Endothelial cell of umbilical vein (primary cell): Measurements from ENCODE around the gene PRUNE2.

Experiments used
- EZH2 ChIP-seq: IDR thresholded peaks from 2 replicates; pipeline ENCODE4 v1.6.1; 2012; ENCODE audit warnings: borderline replicate concordance, low read depth, mild to moderate bottlenecking, moderate library complexity, low read length, inconsistent platforms; ENCODE audit not compliant: severe bottlenecking
- POLR2A ChIP-seq: IDR thresholded peaks from 2 replicates; pipeline ENCODE4 v1.6.1; 2012; ENCODE audit warnings: low read depth, mild to moderate bottlenecking, control low read depth, low read length
- TF ChIP-seq, protein P1 (sequence below), 2 donors: IDR thresholded peaks; 1 replicate in 1 of 2; 2 replicates in 1 of 2; pipeline ENCODE4 v1.5.1; 2011; ENCODE audit warnings: low read length in 2 of 2, mild to moderate bottlenecking in 2 of 2, moderate library complexity in 2 of 2, control low read depth in 1 of 2, inconsistent platforms in 1 of 2, low read depth in 1 of 2; ENCODE audit not compliant: insufficient read depth in 1 of 2; ENCODE audit errors: extremely low read depth in 1 of 2

DNA sequence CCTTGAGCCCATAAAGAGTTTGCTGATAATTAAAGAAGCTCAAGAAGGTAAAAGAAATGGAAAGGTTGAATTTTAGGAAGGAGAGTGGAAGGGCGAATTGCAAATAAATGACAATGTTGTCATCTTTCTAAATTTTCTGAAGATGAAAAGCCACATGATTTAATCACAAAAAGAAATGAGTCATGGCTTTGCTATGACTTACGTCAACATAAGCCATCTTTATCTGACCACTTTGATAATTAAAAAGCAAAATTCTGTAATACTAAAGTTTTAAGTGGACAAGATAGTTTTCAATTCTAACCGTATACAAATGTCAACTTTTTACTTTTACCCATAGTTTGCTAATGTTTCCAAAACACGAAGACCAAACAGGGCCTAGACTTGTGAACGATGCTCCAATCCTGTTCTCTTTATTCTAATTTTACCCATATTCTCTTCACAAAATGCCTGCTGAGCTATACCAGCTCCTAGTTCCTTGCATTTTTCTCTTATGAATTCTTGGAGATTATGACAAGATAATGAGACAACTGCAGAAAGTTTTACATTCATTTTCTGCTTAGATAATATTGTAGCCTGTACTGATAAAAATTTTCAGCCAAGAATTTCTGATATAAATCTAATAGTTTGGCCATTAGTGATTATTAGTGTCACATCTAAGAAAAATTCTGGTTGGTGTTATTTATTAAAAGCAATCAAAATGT is 21.8 kb upstream of the PRUNE2 start:
- TF ChIP-seq, protein P1, sequence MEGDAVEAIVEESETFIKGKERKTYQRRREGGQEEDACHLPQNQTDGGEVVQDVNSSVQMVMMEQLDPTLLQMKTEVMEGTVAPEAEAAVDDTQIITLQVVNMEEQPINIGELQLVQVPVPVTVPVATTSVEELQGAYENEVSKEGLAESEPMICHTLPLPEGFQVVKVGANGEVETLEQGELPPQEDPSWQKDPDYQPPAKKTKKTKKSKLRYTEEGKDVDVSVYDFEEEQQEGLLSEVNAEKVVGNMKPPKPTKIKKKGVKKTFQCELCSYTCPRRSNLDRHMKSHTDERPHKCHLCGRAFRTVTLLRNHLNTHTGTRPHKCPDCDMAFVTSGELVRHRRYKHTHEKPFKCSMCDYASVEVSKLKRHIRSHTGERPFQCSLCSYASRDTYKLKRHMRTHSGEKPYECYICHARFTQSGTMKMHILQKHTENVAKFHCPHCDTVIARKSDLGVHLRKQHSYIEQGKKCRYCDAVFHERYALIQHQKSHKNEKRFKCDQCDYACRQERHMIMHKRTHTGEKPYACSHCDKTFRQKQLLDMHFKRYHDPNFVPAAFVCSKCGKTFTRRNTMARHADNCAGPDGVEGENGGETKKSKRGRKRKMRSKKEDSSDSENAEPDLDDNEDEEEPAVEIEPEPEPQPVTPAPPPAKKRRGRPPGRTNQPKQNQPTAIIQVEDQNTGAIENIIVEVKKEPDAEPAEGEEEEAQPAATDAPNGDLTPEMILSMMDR (IDR thresholded peaks at IDR 0.05; ENCODE audit: extremely low read depth in 1 of 2, insufficient read depth in 1 of 2, low read depth in 1 of 2, low read length in 2 of 2), result no peak
- TF ChIP-seq POLR2A, result no peak
- no peak for TF ChIP-seq EZH2
